Measurements from ENCODE around the gene MRPL2. TPM values are rescaled to one million over a fixed set of nuclear protein-coding genes. Genes with fewer than 3 reads are reported as not detected.

The MRPL2 gene
- total and polyA plus RNA-seq, 2 experiments from 2014 or later = 19.7 to 71.9 TPM

DNA sequence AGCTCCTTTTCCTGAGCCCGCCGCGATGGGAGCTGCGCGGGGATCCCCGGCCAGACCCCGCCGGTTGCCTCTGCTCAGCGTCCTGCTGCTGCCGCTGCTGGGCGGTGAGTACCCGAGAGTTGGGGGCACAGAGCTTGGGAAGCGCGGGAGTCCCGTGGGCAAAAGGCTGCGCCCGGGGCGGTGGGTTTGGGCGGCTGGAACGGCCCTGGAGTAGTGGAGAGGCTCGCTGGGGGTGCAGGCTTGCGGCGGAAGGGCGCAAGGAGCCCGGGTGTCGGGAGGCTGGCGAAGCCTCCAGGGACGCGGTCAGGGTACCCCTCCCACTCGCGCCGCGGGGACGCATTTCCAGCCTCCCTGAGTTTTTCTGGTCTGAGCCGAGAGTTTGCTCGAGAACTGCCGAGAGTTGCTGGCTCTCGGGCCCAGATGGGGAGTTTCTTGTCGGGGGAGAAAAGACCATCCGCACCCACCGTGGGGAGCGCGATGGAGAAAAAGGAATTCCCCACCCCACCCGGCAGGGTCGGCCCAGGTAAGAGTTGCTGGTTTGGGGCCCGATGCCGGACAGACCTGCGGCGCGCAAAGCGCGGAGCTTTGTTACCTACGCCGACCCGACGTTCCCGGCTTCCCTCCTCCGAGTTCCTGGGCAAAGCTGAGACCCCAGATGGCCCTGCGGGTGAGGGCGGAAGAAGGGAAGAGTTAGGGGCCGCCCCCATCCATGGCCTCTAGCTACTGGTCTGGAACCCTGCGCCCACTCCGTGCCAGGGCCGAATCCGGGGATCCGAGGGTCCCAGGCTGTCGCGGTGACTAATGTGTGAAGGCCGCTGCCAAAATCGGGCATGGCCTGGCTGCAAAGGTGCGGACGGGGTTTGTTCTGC, 17.5 kb upstream of the MRPL2 start:
- Histone ChIP-seq H3K27me3 (replicated peaks; ENCODE audit: insufficient read depth) (no peaks in the 10 kb centered on the region), H3K4me3 (peak overlapping the region; percentile 94), H2AFZ (peak overlapping the region; percentile 77), H4K20me1 (ENCODE audit: insufficient read depth) (no peaks in the 10 kb centered on the region), H3K9me3 (ENCODE audit: low read depth) (no peaks in the 10 kb centered on the region), H3K4me2 (ENCODE audit: unreplicated experiment) (peak overlapping the region; percentile 89), H3K9me2 (ENCODE audit: insufficient read depth) (no peaks in the 10 kb centered on the region), H3K27ac (peak overlapping the region; percentile 85), H3F3A (ENCODE audit: insufficient read depth) (peaks cover 8% of the 10 kb centered on the region; the same call in 1 of the 2 replicates), H3K4me1 (ENCODE audit: insufficient read depth) (peaks cover 30% of the 10 kb centered on the region), H3K9ac (peak overlapping the region; percentile 93), H3K79me2 (ENCODE audit: insufficient read depth) (peaks cover 54% of the 10 kb centered on the region), H3K36me3 (ENCODE audit: low read depth) (no peaks in the 10 kb centered on the region)
- WGBS, 2 experiments (ENCODE audit: low coverage in 1 of 2, low lambda C conversion rate in 2 of 2, missing lambda C conversion rate in 2 of 2) = 1% methylated on average over 60 to 67 of the region's 72 CpGs
- DNase-seq = peak; percentile 72
- in situ Hi-C loops (cut with MboI) = no loop called here
- TF ChIP-seq EZH2 (IDR thresholded peaks at IDR 0.05; ENCODE audit: insufficient read depth, poor library complexity, severe bottlenecking) = no peak
- no peak for TF ChIP-seq EZH2phosphoT487 (IDR thresholded peaks at IDR 0.05; ENCODE audit: insufficient read depth, low read depth)

- Histone ChIP-seq H3K9ac (peak within 1 kb of the TSS; percentile 93), H3F3A (ENCODE audit: insufficient read depth) (peaks cover 4% of the 10 kb centered on the region; the same call in 1 of the 2 replicates), H3K27me3 (replicated peaks; ENCODE audit: insufficient read depth) (no peaks in the 10 kb centered on the region), H3K36me3 (ENCODE audit: low read depth) (no peaks in the 10 kb centered on the region), H3K9me2 (ENCODE audit: insufficient read depth) (no peaks in the 10 kb centered on the region), H3K4me1 (ENCODE audit: insufficient read depth) (peaks cover 30% of the 10 kb centered on the region), H4K20me1 (ENCODE audit: insufficient read depth) (no peaks in the 10 kb centered on the region), H3K4me3 (peak within 1 kb of the TSS; percentile 94), H3K79me2 (ENCODE audit: insufficient read depth) (peaks cover 46% of the 10 kb centered on the region), H3K27ac (peak within 1 kb of the TSS; percentile 85), H2AFZ (peak within 1 kb of the TSS; percentile 77), H3K4me2 (ENCODE audit: unreplicated experiment) (peak within 1 kb of the TSS; percentile 89), H3K9me3 (ENCODE audit: low read depth) (no peaks in the 10 kb centered on the region)
- no peak for TF ChIP-seq EZH2 (IDR thresholded peaks at IDR 0.05; ENCODE audit: insufficient read depth, poor library complexity, severe bottlenecking)
- TF ChIP-seq EZH2phosphoT487 (IDR thresholded peaks at IDR 0.05; ENCODE audit: insufficient read depth, low read depth) = no peak
- in situ Hi-C loops (cut with MboI) = no loop called here
- DNase-seq = peak; percentile 77
- WGBS, 2 experiments (ENCODE audit: low coverage in 1 of 2, low lambda C conversion rate in 2 of 2, missing lambda C conversion rate in 2 of 2) = 3 to 6% methylated on average over 21 to 59 of the region's 60 CpGs
Observed at GRCh38 chr6:43075670-43076463, 16.6 kb upstream of the MRPL2 start, which contains the start of gene PTK7. Gene PTK7 (plus strand): TSS chr6:43076314. CDS start chr6:43076489, 175 bp downstream.

GRCh38 chr6:43074847-43075669, 15.8 kb upstream of the MRPL2 start:
- Histone ChIP-seq H2AFZ (peak overlapping the region; percentile 49), H3K4me2 (ENCODE audit: unreplicated experiment) (peak overlapping the region; percentile 70), H3K9me3 (ENCODE audit: low read depth) (no peaks in the 10 kb centered on the region), H3K9ac (peak overlapping the region; percentile 93), H3K36me3 (ENCODE audit: low read depth) (no peaks in the 10 kb centered on the region), H3K4me3 (peak overlapping the region; percentile 94), H4K20me1 (ENCODE audit: insufficient read depth) (no peaks in the 10 kb centered on the region), H3K4me1 (ENCODE audit: insufficient read depth) (peaks cover 30% of the 10 kb centered on the region), H3K27ac (peak overlapping the region; percentile 60), H3F3A (ENCODE audit: insufficient read depth) (peaks cover 4% of the 10 kb centered on the region; the same call in 1 of the 2 replicates), H3K9me2 (ENCODE audit: insufficient read depth) (no peaks in the 10 kb centered on the region), H3K27me3 (replicated peaks; ENCODE audit: insufficient read depth) (no peaks in the 10 kb centered on the region), H3K79me2 (ENCODE audit: insufficient read depth) (peaks cover 38% of the 10 kb centered on the region)
- TF ChIP-seq EZH2phosphoT487 (IDR thresholded peaks at IDR 0.05; ENCODE audit: insufficient read depth, low read depth) (no peak), EZH2 (IDR thresholded peaks at IDR 0.05; ENCODE audit: insufficient read depth, poor library complexity, severe bottlenecking) (no peak)
- 36 to 43% methylated on average over 6 of the region's 6 CpGs for WGBS, 2 experiments (ENCODE audit: low coverage in 1 of 2, low lambda C conversion rate in 2 of 2, missing lambda C conversion rate in 2 of 2)
- in situ Hi-C loops (cut with MboI) = no loop called here
- peak; percentile 77 for DNase-seq

Measured in GM23248 (cell line).